RPMI8226 (cell line): ENCODE measurements around the gene MAB21L3.
A peak's percentile ranks its signal among the peaks of the same experiment; 100 is the strongest.
"Not testable (repeated sequence)": the region's sequence is repeated elsewhere in the genome, so short reads cannot be mapped to it uniquely, and the experiment has no call there.

ENCODE experiments used
- DNase-seq: peaks from one replicate; pipeline ENCODE4 v3.0.0-alpha.2; 2015

MAB21L3 gene

DNA sequence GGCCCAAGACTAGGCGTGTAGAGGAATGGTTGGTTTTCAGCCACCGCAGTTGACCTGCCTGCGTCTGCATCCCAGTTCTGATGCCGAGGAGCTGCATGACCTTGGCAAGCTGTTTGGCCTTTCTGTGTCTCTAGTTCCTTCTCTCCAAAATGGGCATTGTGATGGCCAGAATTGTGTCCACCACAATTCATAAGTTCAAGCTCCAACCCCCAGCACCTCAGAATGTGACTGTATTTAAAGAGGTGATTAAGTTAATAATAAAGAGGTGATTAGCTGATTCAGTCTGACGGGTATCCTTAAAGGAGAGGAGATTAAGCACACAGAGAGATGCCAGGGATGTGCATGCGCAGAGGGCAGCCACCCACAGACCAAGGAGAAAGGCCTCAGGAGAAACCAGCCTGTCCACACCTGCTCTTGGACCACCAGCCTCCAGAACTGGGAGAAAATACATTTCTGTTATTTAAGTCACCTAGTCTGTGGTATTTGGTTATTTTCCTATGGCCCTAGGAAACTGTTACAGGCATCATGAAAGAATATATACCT is 28.5 kb downstream of the MAB21L3 start:
- DNase-seq = no peak

DNA sequence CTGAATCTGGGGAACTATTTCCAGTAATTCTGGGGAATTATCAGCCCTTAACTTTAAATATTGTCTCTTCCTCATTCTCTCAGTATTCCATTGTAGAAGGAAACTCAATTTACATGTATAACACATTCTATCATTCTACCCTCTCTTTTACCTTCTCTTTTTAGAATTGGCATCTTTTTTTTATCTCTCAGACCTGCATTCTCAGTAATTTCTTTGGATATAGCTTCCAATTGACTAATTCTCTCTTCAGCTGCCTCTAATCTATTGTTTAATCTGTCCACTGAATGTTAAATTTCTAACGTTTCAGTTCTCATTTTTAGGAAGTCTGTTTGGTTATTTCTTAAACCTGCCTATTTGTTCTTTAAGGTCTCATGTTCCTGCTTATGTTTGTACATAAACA is 33.0 kb downstream of the MAB21L3 start:
- no peak for DNase-seq

DNA sequence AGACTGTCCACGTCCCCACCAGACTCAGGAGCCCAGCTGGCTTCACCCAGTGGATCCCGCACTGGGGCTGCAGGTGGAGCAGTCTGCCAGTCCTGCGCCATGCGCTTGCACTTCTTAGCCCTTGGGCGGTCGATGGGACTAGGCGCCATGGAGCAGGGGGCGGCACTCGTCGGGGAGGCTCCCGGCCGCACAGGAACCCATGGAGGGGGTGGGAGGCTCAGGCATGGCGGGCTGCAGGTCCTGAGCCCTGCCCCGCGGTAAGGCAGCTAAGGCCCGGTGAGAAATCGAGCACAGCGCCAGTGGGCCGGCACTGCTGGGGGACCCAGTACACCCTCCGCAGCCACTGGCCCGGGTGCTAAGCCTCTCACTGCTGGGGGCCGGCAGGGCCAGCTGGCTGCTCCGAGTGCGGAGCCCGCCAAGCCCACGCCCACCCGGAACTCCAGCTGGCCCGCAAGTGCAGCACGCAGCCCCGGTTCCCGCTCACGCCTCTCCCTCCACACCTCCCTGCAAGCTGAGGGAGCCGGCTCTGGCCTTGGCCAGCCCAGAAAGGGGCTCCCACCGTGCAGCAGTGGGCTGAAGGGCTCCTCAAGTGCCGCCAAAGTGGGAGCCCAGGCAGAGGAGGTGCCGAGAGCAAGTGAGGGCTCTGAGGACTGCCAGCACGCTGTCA is 35.4 kb downstream of the MAB21L3 start:
- not testable (repeated sequence) for DNase-seq

DNA sequence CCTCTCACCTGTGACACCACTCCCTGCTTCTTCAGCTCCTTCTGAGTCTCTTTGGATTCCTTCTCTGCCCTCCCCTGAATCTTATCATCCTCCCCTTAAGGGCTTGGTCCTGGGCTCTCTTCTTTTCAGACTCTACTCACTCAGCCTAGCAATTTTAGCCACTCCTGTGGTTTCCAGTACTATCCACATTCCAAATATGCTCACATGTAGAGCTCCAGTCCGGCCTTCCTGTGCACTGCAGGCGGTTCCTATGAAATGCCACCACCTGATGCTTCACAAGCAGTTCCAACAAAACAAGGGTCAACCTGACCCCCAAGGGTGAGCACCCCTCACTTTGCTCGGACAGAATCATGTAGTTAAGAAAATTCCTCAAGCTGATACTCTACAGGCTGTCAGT is 35.9 kb downstream of the MAB21L3 start:
- no peak for DNase-seq

DNA sequence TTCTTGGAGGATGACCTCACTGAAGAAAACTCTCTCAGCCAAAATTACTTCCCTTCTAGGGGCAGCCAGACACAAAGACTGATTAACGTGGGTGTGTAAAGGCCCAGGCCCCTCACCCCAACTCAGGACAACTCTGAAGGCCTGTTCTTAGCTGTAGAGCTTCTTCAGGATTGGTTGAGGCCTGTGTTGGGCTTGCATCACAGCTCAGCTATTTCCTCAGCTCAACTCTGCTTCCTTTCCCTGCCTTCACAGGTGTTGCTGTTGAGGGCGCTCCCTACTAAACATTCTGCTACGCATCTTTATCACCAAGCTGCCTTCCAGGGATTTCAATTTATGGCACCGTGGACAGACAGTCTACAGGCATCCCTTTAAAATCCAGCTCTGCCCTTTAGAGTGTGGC is 36.8 kb downstream of the MAB21L3 start:
- DNase-seq = no peak

GRCh38 chr1:116148967-116149366 is 37.8 kb downstream of the MAB21L3 start:
- no peak for DNase-seq

DNA sequence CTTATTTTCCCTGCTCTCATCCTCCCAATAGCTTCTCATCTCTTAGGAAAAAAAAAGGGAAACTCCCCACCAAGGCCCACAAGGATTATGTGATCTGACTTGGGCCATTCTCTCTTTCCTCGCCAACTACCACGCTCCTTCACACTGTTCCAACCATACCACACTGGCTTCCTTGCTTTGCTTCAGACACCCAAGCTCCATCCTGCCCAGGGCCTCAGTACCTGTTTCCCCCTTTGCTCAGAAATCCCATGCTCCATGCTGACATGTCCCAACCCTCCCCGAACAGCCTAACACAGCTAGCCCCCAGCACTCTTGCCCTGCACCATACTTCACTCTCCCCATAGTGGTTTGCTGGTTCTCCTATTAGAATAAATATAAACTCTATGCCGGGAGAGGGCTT is 39.2 kb downstream of the MAB21L3 start:
- no peak for DNase-seq

- peak; percentile 72 for DNase-seq
These were observed 40.8 kb downstream of the MAB21L3 start for GRCh38 chr1:116151739-116152576.

DNA sequence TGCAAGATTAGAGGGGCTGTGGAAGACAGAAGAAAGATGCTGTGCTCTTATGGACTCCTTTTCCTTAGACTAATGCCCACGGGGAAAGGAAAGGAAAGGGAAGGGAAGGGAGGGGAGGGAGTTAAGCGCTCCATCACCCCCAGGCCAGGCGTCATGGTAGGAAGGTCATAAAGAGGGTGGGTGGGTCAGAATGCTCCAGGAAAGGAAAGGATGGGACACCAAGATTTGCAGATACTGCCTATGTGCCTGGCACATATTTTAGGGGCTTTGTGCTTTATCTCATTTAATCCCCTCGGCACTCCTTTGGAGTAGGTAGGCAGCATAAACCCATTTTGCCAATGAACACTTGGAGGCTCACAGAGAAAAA is 41.4 kb downstream of the MAB21L3 start:
- no peak for DNase-seq

DNA sequence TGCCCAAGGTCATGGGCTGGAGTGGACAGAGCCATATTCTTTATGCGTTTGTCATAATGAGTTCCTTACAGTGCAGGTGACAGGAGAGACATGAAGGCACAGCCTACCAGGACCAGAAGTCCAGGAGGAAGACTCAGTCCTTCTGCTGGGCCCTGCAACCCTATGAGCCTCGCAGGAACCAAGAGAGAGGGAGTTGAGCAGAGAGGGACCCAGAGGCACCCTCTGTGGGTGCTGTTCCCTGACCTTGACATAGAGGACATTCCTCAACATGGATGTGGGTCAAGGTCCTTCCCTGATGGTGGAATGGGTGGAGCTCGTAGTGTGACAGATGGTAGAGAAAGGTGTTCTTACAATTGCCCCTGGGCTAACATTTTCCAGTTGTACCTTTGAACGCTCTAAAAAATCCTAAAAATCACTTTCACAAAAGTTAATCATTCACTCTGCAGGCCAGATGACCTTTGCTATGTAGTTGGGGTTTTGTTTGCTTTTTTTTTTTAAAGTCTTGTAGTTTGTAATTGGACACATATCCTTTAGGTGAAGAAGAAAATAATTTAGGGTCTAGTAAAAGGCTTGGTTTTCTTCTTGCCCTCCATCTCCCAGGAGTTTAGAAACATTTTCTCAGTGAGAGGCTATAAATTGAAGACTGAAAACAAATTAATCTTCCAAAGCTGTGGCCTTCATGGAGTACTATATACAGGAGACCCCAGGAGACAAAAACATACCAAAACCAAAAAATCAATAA is 41.9 kb downstream of the MAB21L3 start:
- DNase-seq = no peak

- no peak for DNase-seq
These were observed 42.5 kb downstream of the MAB21L3 start for GRCh38 chr1:116153692-116154031.

GRCh38 chr1:116154536-116154935 is 43.3 kb downstream of the MAB21L3 start:
- no peak for DNase-seq

DNA sequence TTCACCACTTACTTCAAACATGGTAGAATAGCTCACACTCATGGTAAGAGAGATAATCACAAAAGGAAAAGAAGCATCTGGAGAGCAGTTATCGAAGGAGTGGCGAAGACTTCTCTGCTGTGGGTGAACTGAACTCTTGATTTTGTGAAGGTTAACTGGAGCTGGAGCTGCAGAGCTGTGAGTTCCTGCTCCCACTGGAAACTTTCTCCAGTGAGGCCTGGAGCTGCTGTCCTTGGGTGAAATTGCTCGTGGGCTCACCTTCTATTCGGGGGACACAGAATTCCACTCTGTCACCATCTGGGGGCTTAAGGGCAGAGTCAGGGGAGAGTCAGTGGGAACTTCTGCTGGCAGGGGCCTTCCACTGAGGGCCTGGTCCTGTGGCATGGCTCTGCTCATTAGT is 45.9 kb downstream of the MAB21L3 start:
- DNase-seq = no peak

DNA sequence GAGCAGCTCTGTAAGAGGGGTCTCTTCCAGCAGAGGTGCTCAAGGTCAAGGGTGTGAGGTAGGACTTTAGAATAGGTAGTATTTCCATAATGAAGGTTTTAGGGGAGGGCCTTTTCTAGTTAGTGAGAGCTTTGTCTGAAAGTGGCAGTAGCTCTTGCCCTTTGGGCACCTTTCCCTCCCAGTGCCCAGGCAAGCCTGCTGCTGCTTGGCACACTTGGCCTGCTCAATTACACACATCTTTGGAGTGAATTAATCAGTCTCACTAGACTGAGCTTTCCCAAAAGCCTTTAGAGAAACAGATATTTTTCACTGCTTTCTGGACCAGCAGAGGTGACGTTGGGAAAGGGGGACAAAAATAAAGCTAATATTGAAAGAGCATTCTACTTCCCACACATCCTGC is 48.0 kb downstream of the MAB21L3 start:
- DNase-seq = no peak

GRCh38 chr1:116159611-116160010 is 48.4 kb downstream of the MAB21L3 start:
- no peak for DNase-seq

DNA sequence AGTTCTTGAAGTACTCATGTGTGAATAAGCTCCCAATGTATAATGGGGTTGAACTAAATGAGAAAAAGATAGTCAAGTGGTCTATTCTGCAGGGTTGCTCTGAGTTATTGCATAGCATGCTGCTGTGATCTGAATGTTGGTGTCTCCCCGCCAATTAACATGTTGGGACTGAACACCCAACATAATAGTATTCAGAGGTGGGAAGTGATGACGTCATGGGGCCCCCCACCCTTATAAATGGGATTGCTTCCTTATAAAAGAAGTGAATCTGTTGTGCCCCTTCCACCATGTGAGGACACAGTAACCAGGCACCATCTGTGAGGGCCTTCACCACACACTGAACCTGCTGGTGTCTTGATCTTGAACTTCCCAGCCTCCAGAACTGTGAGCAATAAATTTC is 50.2 kb downstream of the MAB21L3 start:
- DNase-seq = no peak

DNA sequence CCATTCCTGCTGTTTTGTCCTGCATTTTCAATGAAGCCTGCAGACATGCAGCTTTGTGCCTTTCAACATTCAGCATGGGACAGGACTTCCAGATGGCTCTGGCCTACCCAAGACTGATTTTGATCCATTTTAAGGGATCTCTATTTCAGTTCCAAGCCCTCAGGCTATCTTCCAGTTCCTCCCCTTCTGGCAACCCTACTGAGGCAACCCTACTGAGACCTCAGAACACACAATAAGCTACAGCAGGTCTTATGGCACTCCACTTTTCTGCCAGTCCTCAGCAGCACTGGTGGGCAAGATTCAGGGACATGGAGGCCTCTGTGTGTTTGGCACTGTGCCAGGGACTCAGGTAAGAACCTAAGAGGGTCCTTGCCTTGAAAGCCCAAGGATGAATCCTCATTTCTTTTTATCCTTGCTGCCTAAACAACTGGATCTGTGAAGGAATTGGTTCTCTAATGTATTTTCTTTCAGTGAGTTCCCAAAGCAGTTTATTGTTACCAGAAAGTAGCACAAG is 50.7 kb downstream of the MAB21L3 start:
- DNase-seq = no peak

DNA sequence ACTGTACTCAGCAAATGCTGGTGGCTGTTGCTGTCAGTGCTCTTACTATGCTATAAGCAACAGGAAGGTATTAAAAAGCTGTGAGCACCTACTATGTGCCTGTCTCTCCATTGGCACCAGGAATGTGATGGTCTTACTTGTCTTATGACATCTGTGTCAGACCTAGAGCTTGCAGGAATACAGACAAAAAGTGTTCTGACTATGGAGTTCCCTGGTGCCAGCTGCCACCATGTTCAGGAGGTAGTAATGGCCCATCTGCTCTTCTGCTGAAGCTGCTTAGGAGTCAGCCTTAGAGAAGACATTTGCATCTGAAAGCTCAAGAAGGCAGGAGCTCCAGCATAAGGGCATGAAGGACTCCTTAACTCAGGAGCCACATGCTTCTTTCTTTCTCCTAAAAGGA is 52.3 kb downstream of the MAB21L3 start:
- DNase-seq = no peak

GRCh38 chr1:116164150-116164549 is 53.0 kb downstream of the MAB21L3 start:
- no peak for DNase-seq

- no peak for DNase-seq
These were observed 53.6 kb downstream of the MAB21L3 start for GRCh38 chr1:116164604-116165368.

DNA sequence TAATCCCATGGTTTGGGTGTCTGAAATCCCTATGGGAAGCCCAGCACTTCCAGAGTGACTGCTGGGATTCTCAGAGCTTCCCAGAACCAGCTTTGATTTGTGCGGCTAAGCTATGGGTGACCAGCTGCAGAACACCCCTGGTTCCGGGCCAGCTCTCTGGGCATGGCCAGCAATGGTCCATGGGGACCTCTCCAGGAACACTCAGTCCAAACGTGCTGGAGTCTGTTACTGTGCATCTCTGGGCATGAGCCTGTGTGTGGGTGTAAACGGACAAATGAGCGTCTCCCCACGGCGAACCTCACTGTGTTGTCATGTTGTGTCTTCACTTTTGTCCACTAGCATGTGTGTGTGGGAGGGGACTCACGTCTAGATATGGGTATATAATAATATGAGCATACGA is 54.4 kb downstream of the MAB21L3 start:
- DNase-seq = no peak

DNA sequence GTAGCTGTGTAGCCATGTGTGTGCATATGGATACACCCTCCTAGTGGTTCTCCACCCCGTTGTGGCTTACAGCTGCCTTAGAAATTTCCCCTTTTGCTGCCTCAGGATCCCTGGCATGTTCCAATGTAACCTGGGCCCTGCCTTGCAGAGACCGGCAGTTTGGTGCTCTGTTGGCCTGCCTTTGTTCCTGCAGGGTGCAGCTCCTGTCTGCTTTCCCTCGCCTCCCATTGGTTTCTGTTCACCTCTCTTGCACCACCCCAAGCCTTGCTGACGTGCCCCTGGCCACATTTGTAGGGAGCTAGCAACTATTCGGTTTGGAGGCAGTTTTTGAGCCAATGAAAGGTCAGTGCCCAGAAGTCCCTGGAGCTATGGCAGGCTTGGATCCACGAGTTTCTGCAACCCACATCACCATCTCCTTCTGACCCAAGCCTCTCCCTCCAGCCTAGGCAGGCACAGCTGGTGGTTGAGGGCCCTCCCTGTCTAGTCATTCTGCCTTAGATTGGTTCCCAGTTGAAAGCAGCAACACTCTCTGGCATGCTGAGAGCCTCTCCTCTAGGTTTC is 54.9 kb downstream of the MAB21L3 start:
- DNase-seq = no peak
